Upper lobe of right lung (tissue), 1 donor: ENCODE measurements around the gene VPS13A. TPM values are rescaled to one million over a fixed set of nuclear protein-coding genes. Genes with fewer than 3 reads are reported as not detected.
"Not testable (repeated sequence)": the region's sequence is repeated elsewhere in the genome, so short reads cannot be mapped to it uniquely, and the experiment has no call there.

Experiments
- ATAC-seq: fragments of 200-7000 bp; cut with Tn5 transposase; one replicate; pipeline ENCODE4 v1.9.1; 2020; ENCODE audit warnings: mild to moderate bottlenecking, moderate library complexity
- DNase-seq: peaks from one replicate; pipeline ENCODE4 v3.0.0-alpha.2; 2020
- H3K27ac ChIP-seq: fragments of 200-600 bp; one replicate; pipeline ENCODE4 v1.8.0; 2022
- H3K27me3 ChIP-seq: fragments of 200-600 bp; one replicate; pipeline ENCODE4 v1.8.0; 2022; ENCODE audit warnings: mild to moderate bottlenecking
- H3K36me3 ChIP-seq: fragments of 200-600 bp; one replicate; pipeline ENCODE4 v1.8.0; 2022
- H3K4me1 ChIP-seq: fragments of 200-600 bp; one replicate; pipeline ENCODE4 v1.8.0; 2022
- H3K4me3 ChIP-seq: fragments of 200-600 bp; one replicate; pipeline ENCODE4 v1.8.0; 2022; ENCODE audit warnings: mild to moderate bottlenecking
- H3K9me3 ChIP-seq: fragments of 200-600 bp; one replicate; pipeline ENCODE4 v1.8.0; 2022
- intact Hi-C: fragments of 100-400 bp; cut with DNase I; formaldehyde crosslinking; loops from one replicate; pipeline ENCODE4 v1.11.0; 2022
- total RNA-seq: library from RNA; stranded (reverse); fragmentation: NEBNext Ultra II Directional; extraction: Animal tissue kit (Norgen Biotek cat#: 25700); gene quantifications from one replicate; pipeline ENCODE4 v1.2.1, GENCODE V29; 2021
- TF ChIP-seq, protein P1 (sequence below): fragments of 200-600 bp; IDR thresholded peaks from one replicate; pipeline ENCODE4 v1.8.0; 2022; ENCODE audit warnings: antibody characterized with exemption
- donor health status: DM: no; HTN: yes; CAD: no; lungs with severe emphysema.

VPS13A gene
- total RNA-seq, 1 donor from 2014 or later, result 44.0 TPM

GRCh38 chr9:77257275-77257674 is 79.9 kb downstream of the VPS13A start:
- TF ChIP-seq, protein P1, sequence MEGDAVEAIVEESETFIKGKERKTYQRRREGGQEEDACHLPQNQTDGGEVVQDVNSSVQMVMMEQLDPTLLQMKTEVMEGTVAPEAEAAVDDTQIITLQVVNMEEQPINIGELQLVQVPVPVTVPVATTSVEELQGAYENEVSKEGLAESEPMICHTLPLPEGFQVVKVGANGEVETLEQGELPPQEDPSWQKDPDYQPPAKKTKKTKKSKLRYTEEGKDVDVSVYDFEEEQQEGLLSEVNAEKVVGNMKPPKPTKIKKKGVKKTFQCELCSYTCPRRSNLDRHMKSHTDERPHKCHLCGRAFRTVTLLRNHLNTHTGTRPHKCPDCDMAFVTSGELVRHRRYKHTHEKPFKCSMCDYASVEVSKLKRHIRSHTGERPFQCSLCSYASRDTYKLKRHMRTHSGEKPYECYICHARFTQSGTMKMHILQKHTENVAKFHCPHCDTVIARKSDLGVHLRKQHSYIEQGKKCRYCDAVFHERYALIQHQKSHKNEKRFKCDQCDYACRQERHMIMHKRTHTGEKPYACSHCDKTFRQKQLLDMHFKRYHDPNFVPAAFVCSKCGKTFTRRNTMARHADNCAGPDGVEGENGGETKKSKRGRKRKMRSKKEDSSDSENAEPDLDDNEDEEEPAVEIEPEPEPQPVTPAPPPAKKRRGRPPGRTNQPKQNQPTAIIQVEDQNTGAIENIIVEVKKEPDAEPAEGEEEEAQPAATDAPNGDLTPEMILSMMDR, result no peak
- H3K27me3 ChIP-seq, result no peaks in the 10 kb centered on the region
- H3K4me1 ChIP-seq, result no peaks in the 10 kb centered on the region
- no peak overlapping the region for H3K4me3 ChIP-seq
- DNase-seq, result no peak
- no peak for ATAC-seq
- H3K27ac ChIP-seq, result no peak overlapping the region
- peaks cover 7% of the 10 kb centered on the region for H3K36me3 ChIP-seq
- H3K9me3 ChIP-seq, result no peaks in the 10 kb centered on the region
- intact Hi-C loops, result no loop called here

DNA sequence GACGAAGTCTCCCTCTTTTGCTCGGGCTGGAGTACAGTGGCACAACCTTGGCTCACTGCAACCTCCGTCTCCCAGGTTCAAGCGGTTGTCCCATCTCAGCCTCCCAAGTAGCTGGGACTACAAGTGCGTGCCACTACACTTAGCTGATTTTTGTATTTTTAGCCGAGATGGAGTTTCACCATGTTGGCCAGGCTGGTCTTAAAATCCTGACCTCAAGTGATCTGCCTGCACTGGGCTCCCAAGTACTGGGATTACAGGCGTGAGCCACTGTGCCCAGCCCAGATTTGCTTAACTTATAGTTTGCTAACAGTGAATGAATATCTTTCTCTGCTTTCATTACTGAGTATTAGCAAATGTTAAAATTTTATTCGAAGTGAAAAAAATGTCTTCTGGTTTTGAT is 84.3 kb downstream of the VPS13A start:
- Histone ChIP-seq H3K36me3 (peaks cover 7% of the 10 kb centered on the region), H3K27ac (no peak overlapping the region), H3K4me3 (no peak overlapping the region), H3K27me3 (no peaks in the 10 kb centered on the region), H3K9me3 (no peaks in the 10 kb centered on the region), H3K4me1 (no peaks in the 10 kb centered on the region)
- TF ChIP-seq, protein P1, result no peak
- ATAC-seq (no peak), DNase-seq (no peak)
- intact Hi-C loops, result no loop called here

DNA sequence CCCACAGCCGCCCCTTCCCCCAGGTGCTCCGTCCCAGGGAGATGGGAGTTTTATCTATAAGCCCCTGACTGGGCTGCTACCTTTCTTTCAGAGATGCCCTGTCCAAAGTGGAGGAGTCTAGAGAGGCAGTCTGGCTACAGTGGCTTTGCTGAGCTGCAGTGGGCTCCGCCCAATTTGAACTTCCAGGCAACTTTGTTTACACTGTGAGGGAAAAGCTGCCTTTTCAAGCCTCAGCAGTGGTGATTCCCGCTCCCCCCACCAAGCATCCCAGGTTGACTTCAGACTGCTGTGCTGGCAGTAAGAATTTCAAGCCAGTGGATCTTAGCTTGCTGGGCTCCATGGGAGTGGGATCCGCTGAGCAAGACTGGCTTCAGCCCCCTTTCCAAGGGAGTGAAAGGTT is 90.4 kb downstream of the VPS13A start:
- DNase-seq, intact Hi-C loops, ATAC-seq, H3K9me3 ChIP-seq, H3K4me3 ChIP-seq, H3K4me1 ChIP-seq, H3K36me3 ChIP-seq, H3K27ac ChIP-seq, H3K27me3 ChIP-seq: not testable (repeated sequence)

DNA sequence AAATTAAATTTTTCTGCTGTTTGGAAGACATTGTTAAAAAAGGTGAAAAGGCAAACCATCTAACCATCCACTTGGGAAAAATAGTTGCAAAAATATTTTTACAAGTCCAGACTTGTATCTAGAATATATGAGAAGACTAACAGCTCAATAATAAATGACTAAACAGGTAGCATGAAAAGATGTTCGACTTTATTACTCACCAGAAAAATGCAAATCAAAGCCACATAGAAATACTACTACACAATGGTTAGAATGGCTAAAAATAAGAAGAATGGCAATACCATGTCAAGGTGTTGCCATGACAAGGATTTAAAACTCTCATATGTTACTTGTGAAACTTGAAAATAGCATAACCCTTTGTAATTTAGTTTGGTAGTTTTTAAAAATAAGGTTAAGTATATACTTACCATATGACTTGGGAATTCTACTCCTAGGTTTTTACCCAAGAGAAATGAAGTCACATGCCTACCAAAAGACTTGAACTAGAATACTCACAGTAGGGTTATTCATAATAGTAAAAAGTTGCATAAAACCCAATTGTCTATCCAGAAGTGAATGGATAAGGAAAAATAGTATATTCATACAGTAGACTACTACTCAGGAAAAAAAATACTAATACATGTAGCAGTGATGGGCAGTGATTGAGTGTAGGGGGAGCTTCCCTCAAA is 93.8 kb downstream of the VPS13A start:
- Histone ChIP-seq H3K4me1 (no peaks in the 10 kb centered on the region), H3K9me3 (no peaks in the 10 kb centered on the region), H3K4me3 (no peak overlapping the region), H3K27me3 (no peaks in the 10 kb centered on the region), H3K27ac (no peak overlapping the region), H3K36me3 (peaks cover 8% of the 10 kb centered on the region)
- ATAC-seq (no peak), DNase-seq (no peak)
- TF ChIP-seq, protein P1, result no peak
- intact Hi-C loops, result no loop called here

- intact Hi-C loops, result no loop called here
- TF ChIP-seq, protein P1, result no peak
- Histone ChIP-seq H3K36me3 (peaks cover 8% of the 10 kb centered on the region), H3K27ac (no peak overlapping the region), H3K27me3 (no peaks in the 10 kb centered on the region), H3K9me3 (no peaks in the 10 kb centered on the region), H3K4me1 (no peaks in the 10 kb centered on the region), H3K4me3 (no peak overlapping the region)
- ATAC-seq, result no peak
- no peak for DNase-seq
Observed at GRCh38 chr9:77276799-77277198, 99.5 kb downstream of the VPS13A start.

- ATAC-seq (no peak), DNase-seq (no peak)
- Histone ChIP-seq H3K4me3 (no peak overlapping the region), H3K9me3 (no peaks in the 10 kb centered on the region), H3K27ac (no peak overlapping the region), H3K4me1 (no peaks in the 10 kb centered on the region), H3K36me3 (peaks cover 15% of the 10 kb centered on the region), H3K27me3 (no peaks in the 10 kb centered on the region)
- intact Hi-C loops, result no loop called here
- TF ChIP-seq, protein P1, result no peak
Observed at GRCh38 chr9:77277719-77278118, 100.4 kb downstream of the VPS13A start.
